GM18873 (cell line): Measurements from ENCODE around the gene SOX5.
"Not testable (repeated sequence)": the region's sequence is repeated elsewhere in the genome, so short reads cannot be mapped to it uniquely, and the experiment has no call there.

Experiments
- ATAC-seq: cut with Tn5 transposase; IDR thresholded peaks from one replicate; pipeline ENCODE4 v1.9.1; 2021; ENCODE audit warnings: mild to moderate bottlenecking, moderate library complexity, moderate number of reproducible peaks; ENCODE audit not compliant: unreplicated experiment, low FRiP score

The SOX5 gene

GRCh38 chr12:23763724-23764123 lies 185.7 kb downstream of the SOX5 start:
- no peak for ATAC-seq

- ATAC-seq, result no peak
These were observed 189.0 kb downstream of the SOX5 start for GRCh38 chr12:23760495-23760894.

- ATAC-seq, result no peak
These were observed 190.9 kb downstream of the SOX5 start for GRCh38 chr12:23758608-23759007.

DNA sequence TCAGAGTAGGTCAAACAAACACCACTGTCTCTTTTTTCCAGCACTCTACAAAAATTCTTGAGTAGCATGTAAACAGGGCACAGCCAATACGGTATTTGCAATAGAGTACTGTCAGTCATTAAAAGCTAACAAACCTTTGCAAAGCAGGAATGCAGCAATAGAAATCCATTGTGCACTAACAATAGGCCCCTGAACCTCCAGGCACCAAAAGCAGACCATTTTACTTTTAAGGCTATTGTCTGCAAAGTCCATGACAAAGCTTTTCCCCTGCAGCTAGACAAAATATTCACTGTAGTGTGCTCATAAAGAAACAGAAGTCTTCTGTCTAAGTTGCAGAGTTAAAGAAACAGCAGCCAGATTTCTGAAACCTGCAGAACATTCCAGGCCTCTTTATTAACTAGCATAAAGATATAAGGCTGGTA lies 191.9 kb downstream of the SOX5 start:
- no peak for ATAC-seq

DNA sequence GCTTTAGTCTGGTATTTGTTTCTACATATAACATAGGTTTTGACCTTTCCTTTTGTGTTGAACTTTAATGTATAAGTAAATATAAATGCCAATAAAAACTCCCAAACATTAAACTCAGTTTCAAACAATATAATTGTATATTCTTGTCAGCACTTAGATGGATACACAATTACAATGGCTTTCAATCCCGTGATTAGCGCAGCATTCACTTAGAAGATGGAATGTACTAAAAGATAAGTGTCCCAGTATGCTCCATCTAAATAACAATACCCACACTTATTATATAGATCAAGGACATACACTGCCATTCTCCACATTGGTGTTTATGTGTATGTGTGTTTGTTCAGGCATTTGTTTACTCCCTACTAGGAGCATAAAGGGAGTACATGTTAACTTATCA lies 193.1 kb downstream of the SOX5 start:
- ATAC-seq, result no peak

- ATAC-seq, result no peak
These were observed 195.7 kb downstream of the SOX5 start for GRCh38 chr12:23753628-23754365.

DNA sequence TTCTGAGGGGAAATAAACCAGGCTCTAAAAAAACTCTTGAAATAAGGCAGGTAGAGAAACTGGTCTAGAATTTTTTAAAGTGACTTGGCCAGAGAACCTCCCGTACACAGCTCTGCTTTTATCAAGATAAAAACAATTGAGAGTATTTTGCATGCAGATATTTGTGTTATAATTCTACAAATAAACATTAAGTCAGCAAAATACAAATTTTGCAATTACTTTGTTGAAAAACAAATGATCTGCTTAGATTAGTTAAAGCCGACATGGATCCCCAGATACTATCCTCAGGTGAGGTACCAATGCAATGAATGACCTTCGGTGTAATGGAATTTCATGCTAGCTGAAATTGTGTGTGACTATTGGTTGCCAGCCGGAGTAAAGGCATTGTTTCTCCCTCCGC lies 197.2 kb downstream of the SOX5 start:
- ATAC-seq, result no peak

GRCh38 chr12:23751641-23752040 lies 197.8 kb downstream of the SOX5 start:
- ATAC-seq, result no peak

GRCh38 chr12:23750923-23751322 lies 198.5 kb downstream of the SOX5 start:
- ATAC-seq, result no peak

DNA sequence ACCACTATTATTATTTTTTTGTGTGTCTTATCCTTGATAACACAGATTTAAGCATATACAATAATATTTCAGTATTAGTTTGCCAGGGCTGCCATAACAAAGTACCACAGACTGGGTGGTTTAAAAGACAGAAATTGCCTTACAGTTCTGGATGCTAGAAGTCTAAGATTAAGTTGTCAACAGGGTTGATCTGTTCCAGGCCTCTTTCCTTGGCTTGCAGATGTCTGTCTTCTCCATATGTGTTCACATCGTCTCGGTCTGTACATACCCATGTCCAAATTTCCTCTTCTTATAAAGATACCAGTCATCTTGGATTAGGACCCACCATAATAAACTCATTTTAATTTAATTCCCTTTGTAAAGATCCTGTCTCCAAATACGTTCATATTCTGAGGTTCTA lies 204.8 kb downstream of the SOX5 start:
- no peak for ATAC-seq

GRCh38 chr12:23742574-23742973 lies 206.9 kb downstream of the SOX5 start:
- no peak for ATAC-seq

DNA sequence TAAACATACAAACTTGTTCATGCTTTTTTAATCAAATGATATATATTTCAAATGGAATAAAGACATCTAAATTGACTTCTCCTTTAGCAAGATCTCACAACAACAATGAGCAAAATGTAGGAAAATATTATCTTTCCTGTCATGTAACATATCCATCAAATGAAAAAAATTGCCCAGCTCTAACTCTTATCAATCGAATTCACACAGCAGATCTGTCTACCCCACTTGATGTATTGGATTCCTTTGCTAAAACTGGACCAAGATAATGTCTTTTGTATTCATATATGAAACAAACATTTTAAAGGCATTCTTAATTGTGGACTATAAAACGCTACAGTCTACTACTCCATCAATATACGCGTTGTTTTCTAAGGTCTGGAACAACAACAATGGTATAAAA lies 218.0 kb downstream of the SOX5 start:
- ATAC-seq, result no peak

GRCh38 chr12:23731035-23731434 lies 218.4 kb downstream of the SOX5 start:
- ATAC-seq, result no peak

DNA sequence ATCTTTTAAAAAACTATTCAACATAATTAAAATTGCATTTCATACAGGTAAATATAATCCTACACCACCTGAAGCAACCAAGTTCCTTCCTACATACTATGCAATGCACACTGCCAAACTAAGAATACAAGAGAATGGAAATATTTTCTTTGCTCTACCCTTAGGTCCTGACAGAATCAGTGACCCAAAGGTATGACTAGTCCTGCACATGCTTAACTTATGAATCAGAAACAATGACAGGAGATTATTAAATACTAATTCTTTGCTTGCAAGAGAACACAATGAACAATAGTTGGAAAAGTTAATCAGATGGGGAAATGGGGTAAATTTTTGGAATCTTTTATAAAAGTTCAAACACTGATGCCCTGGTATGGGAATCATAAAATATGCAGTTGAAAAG lies 220.1 kb downstream of the SOX5 start:
- no peak for ATAC-seq

DNA sequence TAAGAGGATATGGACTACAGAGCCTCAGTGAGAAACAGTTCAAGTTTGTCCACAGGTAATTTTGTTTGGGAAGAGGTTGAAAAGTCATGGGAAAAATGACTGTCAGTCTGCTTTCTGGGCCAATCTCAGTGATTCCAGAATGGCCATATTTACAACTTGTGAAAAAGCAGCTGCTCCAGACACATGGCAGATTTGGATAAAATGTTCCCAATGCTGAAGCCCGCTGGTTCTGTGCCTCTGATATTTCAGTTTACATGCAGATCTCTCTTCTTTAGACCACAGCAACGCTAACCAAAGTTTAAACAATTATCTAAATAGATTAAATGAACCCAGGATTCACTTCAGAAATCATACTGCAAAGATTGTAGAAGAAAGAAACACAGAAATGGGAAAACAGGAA lies 222.8 kb downstream of the SOX5 start:
- ATAC-seq, result no peak

- ATAC-seq, result no peak
These were observed 226.8 kb downstream of the SOX5 start for GRCh38 chr12:23722655-23723054.

GRCh38 chr12:23721268-23721667 lies 228.2 kb downstream of the SOX5 start:
- no peak for ATAC-seq

GRCh38 chr12:23719493-23719892 lies 230.0 kb downstream of the SOX5 start:
- no peak for ATAC-seq

GRCh38 chr12:23710361-23710760 lies 239.1 kb downstream of the SOX5 start:
- ATAC-seq, result not testable (repeated sequence)

- no peak for ATAC-seq
These were observed 241.2 kb downstream of the SOX5 start for GRCh38 chr12:23708185-23708837.

- no peak for ATAC-seq
These were observed 242.2 kb downstream of the SOX5 start for GRCh38 chr12:23707270-23707669.
